A549 (cell line): Measurements from ENCODE around the gene PLD1. TPM values are rescaled to one million over a fixed set of nuclear protein-coding genes. Genes with fewer than 3 reads are reported as not detected.

Experiments
- ATAC-seq, 2 experiments: fragments of 200-7000 bp in 1 of 2; fragments of >200 bp in 1 of 2; cut with Nextera tagmentation in 1 of 2; cut with Tn5 transposase in 1 of 2; 3 replicates each; pipeline versions ENCODE4 v1.8.0 to v1.9.1; 2018 to 2020; ENCODE audit warnings: mild to moderate bottlenecking in 1 of 2, moderate library complexity in 1 of 2
- CTCF ChIA-PET: fragments of 300-600 bp; sonication (Branson Sonifier 250); formaldehyde crosslinking; extraction: SDS; loops from one replicate; lab custom pipeline; 2021; ENCODE audit warnings: antibody characterized with exemption, inconsistent platforms; lab: Yijun Ruan, JAX
- POLR2A ChIA-PET: fragments of 350-600 bp; formaldehyde crosslinking; extraction: SDS; loops from one replicate; lab custom pipeline; 2021; ENCODE audit warnings: antibody characterized with exemption, inconsistent platforms; lab: Yijun Ruan, JAX
- DNase-seq, 2 experiments: peaks; one replicate each; pipeline versions ENCODE4 v3.0.0 to v3.0.0-alpha.2; 2011 to 2016; ENCODE audit warnings: low read depth in 1 of 2, low spot score in 1 of 2
- FAIRE-seq: peaks from 2 replicates; lab custom pipeline; 2011; peaks lifted over from hg19 to GRCh38; lab: Jason Lieb, UNC
- H3K27ac ChIP-seq, 2 experiments: fragments of >200 bp; sonication (Bioruptor Twin); formaldehyde crosslinking; 3 replicates each; pipeline ENCODE4 v1.5.1; 2016 to 2017
- H3K4me1 ChIP-seq: fragments of >200 bp; sonication (Bioruptor Twin); formaldehyde crosslinking; 3 replicates; pipeline ENCODE4 v1.6.1; 2016
- H3K4me2 ChIP-seq: fragments of >200 bp; sonication (Bioruptor Twin); formaldehyde crosslinking; 3 replicates; pipeline ENCODE4 v1.6.1; 2016
- H3K4me3 ChIP-seq: fragments of >200 bp; sonication (Bioruptor Twin); formaldehyde crosslinking; 3 replicates; pipeline ENCODE4 v1.5.1; 2016
- H3K9me3 ChIP-seq: fragments of >200 bp; sonication (Bioruptor Twin); formaldehyde crosslinking; 3 replicates; pipeline ENCODE4 v1.6.1; 2016
- ATOH8 ChIP-seq: fragments of 250-450 bp; sonication (Bioruptor Pico); IDR thresholded peaks from 2 replicates; pipeline ENCODE4 v1.5.0; 2020; ENCODE audit warnings: low read depth, mild to moderate bottlenecking, moderate library complexity
- BCL3 ChIP-seq: fragments of >200 bp; sonication (Bioruptor Twin); formaldehyde crosslinking; IDR thresholded peaks from 3 replicates; pipeline ENCODE4 v1.6.1; 2016
- CBX2 ChIP-seq: fragments of 200-600 bp; sonication (generic); IDR thresholded peaks from 2 replicates; pipeline ENCODE4 v1.6.1; 2016; ENCODE audit warnings: low read depth, mild to moderate bottlenecking, borderline replicate concordance
- CBX8 ChIP-seq: fragments of 200-600 bp; sonication (generic); IDR thresholded peaks from 2 replicates; pipeline ENCODE4 v1.6.1; 2016
- CEBPB ChIP-seq, 2 experiments: fragments of >200 bp in 1 of 2; sonication (Bioruptor Twin) in 1 of 2; formaldehyde crosslinking in 1 of 2; IDR thresholded peaks; 2 replicates each; pipeline ENCODE4 v1.6.1; 2012 to 2016
- CHD2 ChIP-seq: fragments of 150-350 bp; IDR thresholded peaks from 2 replicates; pipeline ENCODE4 v1.6.1; 2014; ENCODE audit warnings: low read length; ENCODE audit not compliant: partially characterized antibody
- CHD4 ChIP-seq: fragments of 200-600 bp; sonication (generic); IDR thresholded peaks from 2 replicates; pipeline ENCODE4 v1.6.1; 2016; ENCODE audit warnings: antibody characterized with exemption, mild to moderate bottlenecking, borderline replicate concordance
- CTCF ChIP-seq: fragments of >200 bp; sonication (Bioruptor Twin); formaldehyde crosslinking; IDR thresholded peaks from 3 replicates; pipeline ENCODE4 v1.5.1; 2016
- EP300 ChIP-seq, 2 experiments: fragments of >200 bp; sonication (Bioruptor Twin); formaldehyde crosslinking; IDR thresholded peaks; 2 replicates in 1 of 2; 3 replicates in 1 of 2; pipeline ENCODE4 v1.6.1; 2016 to 2017
- ESRRA ChIP-seq: fragments of 150-350 bp; IDR thresholded peaks from 2 replicates; pipeline ENCODE4 v1.6.1; 2014; ENCODE audit warnings: mild to moderate bottlenecking, low read length, borderline replicate concordance
- HEYL ChIP-seq: fragments of 250-450 bp; sonication (Bioruptor Pico); IDR thresholded peaks from 2 replicates; pipeline ENCODE4 v1.8.0; 2021; ENCODE audit warnings: mild to moderate bottlenecking, moderate library complexity
- HOXB5 ChIP-seq: fragments of 250-450 bp; sonication (Bioruptor Pico); IDR thresholded peaks from 2 replicates; pipeline ENCODE4 v1.5.0; 2020; ENCODE audit warnings: mild to moderate bottlenecking, moderate library complexity
- JUN ChIP-seq, 2 experiments: fragments of >200 bp; sonication (Bioruptor Twin); formaldehyde crosslinking; IDR thresholded peaks; 2 replicates in 1 of 2; 3 replicates in 1 of 2; pipeline ENCODE4 v1.6.1; 2016 to 2017
- JUNB ChIP-seq: fragments of >200 bp; sonication (Bioruptor Twin); formaldehyde crosslinking; IDR thresholded peaks from 2 replicates; pipeline ENCODE4 v1.6.1; 2016
- KDM1A ChIP-seq: fragments of 200-600 bp; sonication (generic); IDR thresholded peaks from 2 replicates; pipeline ENCODE4 v1.6.1; 2016; ENCODE audit warnings: low read depth, mild to moderate bottlenecking
- MAX ChIP-seq: IDR thresholded peaks from 2 replicates; pipeline ENCODE4 v1.6.1; 2012
- MAZ ChIP-seq: fragments of 150-350 bp; IDR thresholded peaks from 2 replicates; pipeline ENCODE4 v1.6.1; 2014; ENCODE audit warnings: antibody characterized with exemption, low read depth, low read length, borderline replicate concordance
- MYC ChIP-seq: IDR thresholded peaks from 2 replicates; pipeline ENCODE4 v1.6.1; 2012; ENCODE audit warnings: mild to moderate bottlenecking, inconsistent platforms, low read length, improper control_type of control experiment, borderline replicate concordance
- NPAS2 ChIP-seq: fragments of 250-450 bp; sonication (Bioruptor Pico); IDR thresholded peaks from 2 replicates; pipeline ENCODE4 v1.8.0; 2022; ENCODE audit warnings: mild to moderate bottlenecking, moderate library complexity, borderline replicate concordance
- NR3C1 ChIP-seq: fragments of >200 bp; sonication (Bioruptor Twin); formaldehyde crosslinking; IDR thresholded peaks from 3 replicates; pipeline ENCODE4 v1.6.1; 2017
- PBX3 ChIP-seq: IDR thresholded peaks from 2 replicates; pipeline ENCODE4 v1.6.1; 2012
- PHF8 ChIP-seq: fragments of 200-600 bp; sonication (generic); IDR thresholded peaks from 2 replicates; pipeline ENCODE4 v1.6.1; 2016; ENCODE audit warnings: low read depth, mild to moderate bottlenecking, antibody characterized with exemption, moderate library complexity, borderline replicate concordance
- RAD21 ChIP-seq, 2 experiments: fragments of >200 bp in 1 of 2; sonication (Bioruptor Twin) in 1 of 2; formaldehyde crosslinking in 1 of 2; IDR thresholded peaks in 1 of 2; conservative IDR thresholded peaks in 1 of 2; 2 replicates in 1 of 2; 3 replicates in 1 of 2; pipeline ENCODE4 v1.6.1; 2012 to 2018; ENCODE audit warnings: inconsistent platforms in 1 of 2
- RARB ChIP-seq: fragments of 250-450 bp; sonication (Bioruptor Pico); IDR thresholded peaks from 2 replicates; pipeline ENCODE4 v1.8.0; 2021; ENCODE audit warnings: mild to moderate bottlenecking, moderate library complexity
- RNF2 ChIP-seq: fragments of 200-600 bp; sonication (generic); IDR thresholded peaks from 2 replicates; pipeline ENCODE4 v1.6.1; 2016; ENCODE audit warnings: low read depth, mild to moderate bottlenecking, antibody characterized with exemption, moderate library complexity, borderline replicate concordance
- ZC3H11A ChIP-seq: fragments of 450-650 bp; IDR thresholded peaks from 2 replicates; pipeline ENCODE4 v1.6.1; 2014; ENCODE audit warnings: antibody characterized with exemption, mild to moderate bottlenecking
- ZNF302 ChIP-seq: fragments of 250-450 bp; sonication (Bioruptor Pico); IDR thresholded peaks from 2 replicates; pipeline ENCODE4 v1.9.0; 2021; ENCODE audit warnings: inconsistent platforms, mild to moderate bottlenecking, moderate library complexity
- WGBS: methylation state at CpG from one replicate; pipeline ENCODE4 v1.1.6; 2017; ENCODE audit errors: missing lambda C conversion rate; 5-methylcytosine and 5-hydroxymethylcytosine counted together
- polyA plus RNA-seq, 4 experiments: library from polyadenylated mRNA; depleted of rRNA in 3 of 4; stranded (reverse); fragments of >200 nt; fragmentation: RNase III in 1 of 4; extraction: RNeasy Plus Mini Kit Qiagen cat#74134 plus additional on column Dnase treatment in 1 of 4; gene quantifications; 2 replicates in 3 of 4; 3 replicates in 1 of 4; pipeline ENCODE4 v1.2.3, GENCODE V29; 2011 to 2017

Gene PLD1
- polyA plus RNA-seq, 2 of the 4 experiments (the other 2 are of a cell fraction): 6.6 to 27.2 TPM

GRCh38 chr3:171783086-171783485 lies 27.2 kb downstream of the PLD1 start:
- peak in 1 of 2 experiments; percentile 35; a peak in 2 of 6 replicates for ATAC-seq

GRCh38 chr3:171782617-171783016 lies 27.7 kb downstream of the PLD1 start:
- 89% methylated on average over 1 of the region's 1 CpG for WGBS
- FAIRE-seq: no peak
- ChIA-PET CTCF (interaction anchor here (3.7 kb wide), 1 partner anchor 10 kb away, joined by 10 read pairs; no protein-coding TSS in a partner anchor), POLR2A (no interaction called here)
- TF ChIP-seq MYC (no peak), CTCF (no peak), HOXB5 (CRISPR knock-in tag) (no peak), MAX (no peak)
- Histone ChIP-seq H3K4me2 (no peak overlapping the region), H3K4me3 (no peak overlapping the region), H3K4me1 (peaks cover 14% of the 10 kb centered on the region), H3K27ac (no peak overlapping the region), H3K9me3 (no peaks in the 10 kb centered on the region)
- no peak for DNase-seq
- no peak for ATAC-seq

More at GRCh38 chr3:171783086-171783485, 27.2 kb downstream of the PLD1 start:
- TF ChIP-seq CEBPB (IDR thresholded peaks at IDR 0.05) (no peak), RNF2 (no peak), CTCF (no peak), MAZ (no peak), JUNB (no peak), CHD2 (no peak), ESRRA (no peak), JUN (IDR thresholded peaks at IDR 0.05) (no peak), RARB (CRISPR knock-in tag) (no peak), CBX2 (no peak), CBX8 (no peak), CHD4 (no peak)
- no peaks in the 10 kb centered on the region for H3K9me3 ChIP-seq
- CTCF ChIA-PET: interaction anchor here (0.7 to 3.7 kb wide), 2 partner anchors 11 to 26 kb away, joined by 3 to 10 read pairs; no protein-coding TSS in a partner anchor
- no peak overlapping the region for H3K4me2 ChIP-seq
- 93% methylated on average over 2 of the region's 2 CpGs for WGBS
- no peak overlapping the region for H3K4me3 ChIP-seq
- no peak for DNase-seq
- H3K27ac ChIP-seq: no peak overlapping the region
- POLR2A ChIA-PET: no interaction called here
- H3K4me1 ChIP-seq: peaks cover 13% of the 10 kb centered on the region
- FAIRE-seq: no peak

- CTCF ChIA-PET: no interaction called here
- Histone ChIP-seq H3K4me3 (no peak overlapping the region), H3K4me1 (peaks cover 20% of the 10 kb centered on the region), H3K27ac (no peak overlapping the region), H3K4me2 (peak overlapping the region; percentile 30; the same call in 1 of the 3 replicates), H3K9me3 (no peaks in the 10 kb centered on the region)
- FAIRE-seq (no peak), DNase-seq (no peak), ATAC-seq (peak in 1 of 2 experiments; percentile 41; a peak in 2 of 6 replicates)
- POLR2A ChIA-PET: no interaction called here
- 49% methylated on average over 4 of the region's 4 CpGs for WGBS
- TF ChIP-seq PBX3 (no peak), PHF8 (no peak), BCL3 (no peak), JUN (IDR thresholded peaks at IDR 0.05) (no peak), CEBPB (IDR thresholded peaks at IDR 0.05) (no peak), HEYL (CRISPR knock-in tag) (no peak), CHD4 (no peak), EP300 (IDR thresholded peaks at IDR 0.05) (no peak), ZC3H11A (no peak), KDM1A (no peak), RAD21 (conservative IDR thresholded peaks at IDR 0.05 in 1 of 2, IDR thresholded peaks at IDR 0.05 in 1 of 2) (no peak), NPAS2 (CRISPR knock-in tag) (no peak), NR3C1 (no peak), ATOH8 (no peak), ZNF302 (CRISPR knock-in tag) (no peak)
Measured at GRCh38 chr3:171781711-171782127, 28.6 kb downstream of the PLD1 start.
